HepG2 (cell line): Measurements from ENCODE around the gene PAQR6. TPM values are rescaled to one million over a fixed set of nuclear protein-coding genes. Genes with fewer than 3 reads are reported as not detected.

ENCODE experiments used
- DMAP1 ChIP-seq: IDR thresholded peaks from 2 replicates; pipeline ENCODE4 v1.6.1; 2016
- FIP1L1 ChIP-seq: fragments of 200-400 bp; formaldehyde crosslinking; IDR thresholded peaks from 2 replicates; pipeline ENCODE4 v1.6.1; 2018; ENCODE audit warnings: low read depth, mild to moderate bottlenecking, low read length, moderate library complexity, borderline replicate concordance; ENCODE audit not compliant: insufficient read depth
- MAFK ChIP-seq, 2 experiments: IDR thresholded peaks in 1 of 2; conservative IDR thresholded peaks in 1 of 2; 2 replicates each; pipeline ENCODE4 v1.6.1; 2011; ENCODE audit warnings: improper control_type of control experiment in 2 of 2, low read length in 2 of 2
- MED1 ChIP-seq: sonication (generic); formaldehyde crosslinking; IDR thresholded peaks from 2 replicates; pipeline ENCODE4 v1.4.0; 2020; ENCODE audit warnings: missing genetic modification reagents
- MTA3 ChIP-seq: sonication (generic); formaldehyde crosslinking; IDR thresholded peaks from 2 replicates; pipeline ENCODE4 v1.4.0; 2020; ENCODE audit warnings: missing genetic modification reagents
- NR2F1 ChIP-seq, 2 experiments: fragments of 450-650 bp in 1 of 2; formaldehyde crosslinking in 1 of 2; IDR thresholded peaks; 2 replicates each; pipeline versions ENCODE4 v1.5.0 to v1.6.1; 2016 to 2020; ENCODE audit warnings: mild to moderate bottlenecking in 1 of 2, missing compliant biosample characterization in 1 of 2, missing genetic modification reagents in 1 of 2, moderate library complexity in 1 of 2
- RAD21 ChIP-seq: fragments of 450-650 bp; formaldehyde crosslinking; IDR thresholded peaks from 2 replicates; pipeline ENCODE4 v1.5.0; 2020; ENCODE audit warnings: mild to moderate bottlenecking
- RBM39 ChIP-seq: fragments of 200-400 bp; formaldehyde crosslinking; IDR thresholded peaks from one replicate; pipeline ENCODE4 v1.6.1; 2018; ENCODE audit warnings: antibody characterized with exemption, mild to moderate bottlenecking, low read depth, low read length; ENCODE audit not compliant: poor library complexity, severe bottlenecking
- RFX1 ChIP-seq: fragments of 450-650 bp; IDR thresholded peaks from 2 replicates; pipeline ENCODE4 v1.6.1; 2017
- SOX6 ChIP-seq, 2 experiments: fragments of 450-650 bp in 1 of 2; sonication (generic) in 1 of 2; formaldehyde crosslinking in 1 of 2; IDR thresholded peaks; 2 replicates each; pipeline versions ENCODE4 v1.4.0 to v1.6.1; 2017 to 2020; ENCODE audit warnings: antibody characterized with exemption in 1 of 2, mild to moderate bottlenecking in 1 of 2, missing genetic modification reagents in 1 of 2
- SP4 ChIP-seq: sonication (generic); formaldehyde crosslinking; IDR thresholded peaks from 2 replicates; pipeline ENCODE4 v1.8.1; 2023; ENCODE audit warnings: mild to moderate bottlenecking, missing genetic modification reagents
- ZBTB37 ChIP-seq: sonication (generic); formaldehyde crosslinking; IDR thresholded peaks from 2 replicates; pipeline ENCODE4 v1.4.0; 2020; ENCODE audit warnings: mild to moderate bottlenecking, missing genetic modification reagents
- ZFYVE20 ChIP-seq: sonication (generic); formaldehyde crosslinking; IDR thresholded peaks from 2 replicates; pipeline ENCODE4 v1.8.0; 2023; ENCODE audit warnings: low read depth, mild to moderate bottlenecking, moderate library complexity, missing genetic modification reagents, borderline replicate concordance
- ZGPAT ChIP-seq: IDR thresholded peaks from 2 replicates; pipeline ENCODE4 v1.6.1; 2016; ENCODE audit warnings: mild to moderate bottlenecking
- ZNF510 ChIP-seq: sonication (generic); formaldehyde crosslinking; IDR thresholded peaks from 2 replicates; pipeline ENCODE4 v1.4.0; 2020; ENCODE audit warnings: low read depth, mild to moderate bottlenecking, missing genetic modification reagents
- ZNF567 ChIP-seq: sonication (generic); formaldehyde crosslinking; IDR thresholded peaks from 2 replicates; pipeline ENCODE4 v1.8.1; 2023; ENCODE audit warnings: mild to moderate bottlenecking, missing genetic modification reagents, borderline replicate concordance
- ZNF572 ChIP-seq: sonication (generic); formaldehyde crosslinking; IDR thresholded peaks from 2 replicates; pipeline ENCODE4 v1.5.1; 2020; ENCODE audit warnings: mild to moderate bottlenecking, missing genetic modification reagents
- ZNF678 ChIP-seq: sonication (generic); formaldehyde crosslinking; IDR thresholded peaks from 2 replicates; pipeline ENCODE4 v1.4.0; 2020; ENCODE audit warnings: mild to moderate bottlenecking, missing genetic modification reagents
- ZNF746 ChIP-seq: sonication (generic); formaldehyde crosslinking; IDR thresholded peaks from 2 replicates; pipeline ENCODE4 v1.8.0; 2022; ENCODE audit warnings: mild to moderate bottlenecking, missing genetic modification reagents
- ZNF879 ChIP-seq: sonication (generic); formaldehyde crosslinking; IDR thresholded peaks from 2 replicates; pipeline ENCODE4 v1.8.1; 2023; ENCODE audit warnings: missing genetic modification reagents
- ZSCAN12 ChIP-seq: sonication (generic); formaldehyde crosslinking; IDR thresholded peaks from 2 replicates; pipeline ENCODE4 v1.9.0; 2021; ENCODE audit warnings: mild to moderate bottlenecking, missing genetic modification reagents
- ZSCAN30 ChIP-seq: sonication (generic); formaldehyde crosslinking; IDR thresholded peaks from 2 replicates; pipeline ENCODE4 v1.5.0; 2020; ENCODE audit warnings: mild to moderate bottlenecking, missing genetic modification reagents
- polyA plus RNA-seq, 8 experiments: library from polyadenylated mRNA; depleted of rRNA in 3 of 8; stranded (reverse) in 7 of 8; unstranded in 1 of 8; fragments of >200 nt; fragmentation: Illumina TruSeq in 4 of 8; extraction: Trizol in 4 of 8; gene quantifications; 2 replicates each; pipeline versions ENCODE4 v1.2.1 to v1.2.3, GENCODE V29; 2011 to 2016; ENCODE audit warnings: low read depth in 4 of 8, missing spikeins in 1 of 8, mixed read lengths in 1 of 8; ENCODE audit not compliant: insufficient read depth in 1 of 8
- total RNA-seq, 5 experiments: library from RNA; depleted of rRNA; stranded (reverse); fragments of >200 nt; fragmentation: Illumina TruSeq; extraction: Trizol; gene quantifications; 2 replicates each; pipeline ENCODE4 v1.2.3, GENCODE V29; 2016; ENCODE audit warnings: low read depth in 1 of 5
- TF ChIP-seq, protein P1 (sequence below): IDR thresholded peaks from 2 replicates; pipeline ENCODE4 v1.6.1; 2018; ENCODE audit warnings: missing genetic modification reagents, mild to moderate bottlenecking, missing compliant biosample characterization
- TF ChIP-seq, protein P2 (sequence below): sonication (generic); formaldehyde crosslinking; IDR thresholded peaks from 2 replicates; pipeline ENCODE4 v1.5.1; 2020; ENCODE audit warnings: missing genetic modification reagents, mild to moderate bottlenecking, borderline replicate concordance

Gene PAQR6
- total and polyA plus RNA-seq, 2 of the 13 experiments (the other 11 are each of a cell fraction or from before 2014, with no cell fraction given), result 0.82 to 1.4 TPM

- TF ChIP-seq MAFK (conservative IDR thresholded peaks at IDR 0.05 in 1 of 2, IDR thresholded peaks at IDR 0.05 in 1 of 2; ENCODE audit: low read length in 2 of 2), result no peak
- TF ChIP-seq FIP1L1, result no peak
- no peak for TF ChIP-seq ZNF746 (CRISPR knock-in tag)
- peak; percentile 70 for TF ChIP-seq MED1
- peak; percentile 93; the same call in 1 of the 2 replicates for TF ChIP-seq ZGPAT (CRISPR knock-in tag)
- no peak; the same call in 1 of the 2 replicates for TF ChIP-seq RAD21
- no peak for TF ChIP-seq RFX1
- no peak for TF ChIP-seq ZSCAN30 (CRISPR knock-in tag)
- peak; percentile 46 for TF ChIP-seq SP4 (CRISPR knock-in tag)
- TF ChIP-seq DMAP1 (CRISPR knock-in tag), result peak; percentile 96
- TF ChIP-seq RBM39, result no peak
- no peak for TF ChIP-seq ZSCAN12 (CRISPR knock-in tag)
- no peak for TF ChIP-seq MTA3 (CRISPR knock-in tag)
- TF ChIP-seq ZNF678 (CRISPR knock-in tag), result 0 out of 2 replicates have a peak, but pooled peaks have one; percentile 30
- no peak for TF ChIP-seq NR2F1 (CRISPR knock-in tag; IDR thresholded peaks at IDR 0.05)
- TF ChIP-seq, protein P1, sequence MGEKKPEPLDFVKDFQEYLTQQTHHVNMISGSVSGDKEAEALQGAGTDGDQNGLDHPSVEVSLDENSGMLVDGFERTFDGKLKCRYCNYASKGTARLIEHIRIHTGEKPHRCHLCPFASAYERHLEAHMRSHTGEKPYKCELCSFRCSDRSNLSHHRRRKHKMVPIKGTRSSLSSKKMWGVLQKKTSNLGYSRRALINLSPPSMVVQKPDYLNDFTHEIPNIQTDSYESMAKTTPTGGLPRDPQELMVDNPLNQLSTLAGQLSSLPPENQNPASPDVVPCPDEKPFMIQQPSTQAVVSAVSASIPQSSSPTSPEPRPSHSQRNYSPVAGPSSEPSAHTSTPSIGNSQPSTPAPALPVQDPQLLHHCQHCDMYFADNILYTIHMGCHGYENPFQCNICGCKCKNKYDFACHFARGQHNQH (CRISPR knock-in tag), result peak; percentile 59; the same call in 1 of the 2 replicates
- TF ChIP-seq ZNF572, result peak; percentile 80
- TF ChIP-seq ZBTB37 (CRISPR knock-in tag), result no peak
- TF ChIP-seq ZNF879 (CRISPR knock-in tag), result no peak
- TF ChIP-seq ZNF567, result peak; percentile 91; the same call in 1 of the 2 replicates
- TF ChIP-seq, protein P2, sequence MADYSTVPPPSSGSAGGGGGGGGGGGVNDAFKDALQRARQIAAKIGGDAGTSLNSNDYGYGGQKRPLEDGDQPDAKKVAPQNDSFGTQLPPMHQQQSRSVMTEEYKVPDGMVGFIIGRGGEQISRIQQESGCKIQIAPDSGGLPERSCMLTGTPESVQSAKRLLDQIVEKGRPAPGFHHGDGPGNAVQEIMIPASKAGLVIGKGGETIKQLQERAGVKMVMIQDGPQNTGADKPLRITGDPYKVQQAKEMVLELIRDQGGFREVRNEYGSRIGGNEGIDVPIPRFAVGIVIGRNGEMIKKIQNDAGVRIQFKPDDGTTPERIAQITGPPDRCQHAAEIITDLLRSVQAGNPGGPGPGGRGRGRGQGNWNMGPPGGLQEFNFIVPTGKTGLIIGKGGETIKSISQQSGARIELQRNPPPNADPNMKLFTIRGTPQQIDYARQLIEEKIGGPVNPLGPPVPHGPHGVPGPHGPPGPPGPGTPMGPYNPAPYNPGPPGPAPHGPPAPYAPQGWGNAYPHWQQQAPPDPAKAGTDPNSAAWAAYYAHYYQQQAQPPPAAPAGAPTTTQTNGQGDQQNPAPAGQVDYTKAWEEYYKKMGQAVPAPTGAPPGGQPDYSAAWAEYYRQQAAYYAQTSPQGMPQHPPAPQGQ (CRISPR knock-in tag), result no peak
- TF ChIP-seq ZNF510 (CRISPR knock-in tag), result peak; percentile 61
- TF ChIP-seq ZFYVE20 (CRISPR knock-in tag), result no peak
- no peak for TF ChIP-seq SOX6 (IDR thresholded peaks at IDR 0.05)
- TF ChIP-seq SOX6 (CRISPR knock-in tag; IDR thresholded peaks at IDR 0.05), result peak; percentile 57; the same call in 1 of the 2 replicates
These were observed 34.8 kb downstream of the PAQR6 start, which contains the start of gene PMF1 (continued) for GRCh38 chr1:156212833-156213643.
